HG03469 (cell line): ENCODE measurements around the gene NOTCH2.

Source experiments
- ATAC-seq: cut with Tn5 transposase; IDR thresholded peaks from one replicate; pipeline ENCODE4 v1.9.1; 2021; ENCODE audit warnings: mild to moderate bottlenecking, moderate library complexity, moderate number of reproducible peaks; ENCODE audit not compliant: unreplicated experiment

NOTCH2 gene

GRCh38 chr1:119948342-119949214 is 120.9 kb downstream of the NOTCH2 start:
- no peak for ATAC-seq

- ATAC-seq, result no peak
Observed at GRCh38 chr1:119947468-119947867, 122.0 kb downstream of the NOTCH2 start.

GRCh38 chr1:119946724-119947123 is 122.7 kb downstream of the NOTCH2 start:
- ATAC-seq, result no peak

- ATAC-seq, result no peak
Observed at GRCh38 chr1:119943216-119943615, 126.2 kb downstream of the NOTCH2 start.

GRCh38 chr1:119941392-119941791 is 128.1 kb downstream of the NOTCH2 start:
- no peak for ATAC-seq

- ATAC-seq, result no peak
Observed at GRCh38 chr1:119940697-119941096, 128.8 kb downstream of the NOTCH2 start.

- ATAC-seq, result no peak
Observed at GRCh38 chr1:119937198-119937597, 132.3 kb downstream of the NOTCH2 start.

- ATAC-seq, result no peak
Observed at GRCh38 chr1:119935915-119936314, 133.5 kb downstream of the NOTCH2 start.

- no peak for ATAC-seq
Observed at GRCh38 chr1:119935373-119935772, 134.1 kb downstream of the NOTCH2 start.

- ATAC-seq, result no peak
Observed at GRCh38 chr1:119933397-119933796, 136.1 kb downstream of the NOTCH2 start.

GRCh38 chr1:119929643-119930315 is 139.7 kb downstream of the NOTCH2 start:
- no peak for ATAC-seq

- ATAC-seq, result no peak
Observed at GRCh38 chr1:119926553-119926952, 142.9 kb downstream of the NOTCH2 start.

GRCh38 chr1:119924948-119925898 is 144.2 kb downstream of the NOTCH2 start:
- ATAC-seq, result no peak

- no peak for ATAC-seq
Observed at GRCh38 chr1:119920104-119920968, 149.1 kb downstream of the NOTCH2 start.

- no peak for ATAC-seq
Observed at GRCh38 chr1:119919241-119919640, 150.2 kb downstream of the NOTCH2 start.

GRCh38 chr1:119918301-119918700 is 151.2 kb downstream of the NOTCH2 start:
- no peak for ATAC-seq

- no peak for ATAC-seq
Observed at GRCh38 chr1:119917304-119918055, 152.0 kb downstream of the NOTCH2 start.

GRCh38 chr1:119915517-119915916 is 153.9 kb downstream of the NOTCH2 start:
- ATAC-seq, result no peak

- ATAC-seq, result no peak
Observed at GRCh38 chr1:119914071-119914470, 155.4 kb downstream of the NOTCH2 start.
